Fibroblast of mammary gland (primary cell): ENCODE results near the gene TPMT.

Experiments used
- DNase-seq: peaks from one replicate; pipeline ENCODE4 v3.0.0-alpha.2; 2010; ENCODE audit warnings: low read depth
- H3K4me3 ChIP-seq: 2 replicates; pipeline ENCODE4 v1.5.1; 2011; ENCODE audit warnings: low read depth, mild to moderate bottlenecking, low read length, moderate library complexity; ENCODE audit not compliant: control insufficient read depth
- CTCF ChIP-seq: conservative IDR thresholded peaks from 2 replicates; pipeline ENCODE4 v1.5.1; 2011; ENCODE audit warnings: low read depth, low read length, inconsistent platforms; ENCODE audit not compliant: control insufficient read depth, insufficient read depth

Gene TPMT

GRCh38 chr6:18091382-18091781 lies 63.5 kb downstream of the TPMT start:
- no peak for TF ChIP-seq CTCF
- H3K4me3 ChIP-seq, result no peak overlapping the region
- DNase-seq, result no peak

DNA sequence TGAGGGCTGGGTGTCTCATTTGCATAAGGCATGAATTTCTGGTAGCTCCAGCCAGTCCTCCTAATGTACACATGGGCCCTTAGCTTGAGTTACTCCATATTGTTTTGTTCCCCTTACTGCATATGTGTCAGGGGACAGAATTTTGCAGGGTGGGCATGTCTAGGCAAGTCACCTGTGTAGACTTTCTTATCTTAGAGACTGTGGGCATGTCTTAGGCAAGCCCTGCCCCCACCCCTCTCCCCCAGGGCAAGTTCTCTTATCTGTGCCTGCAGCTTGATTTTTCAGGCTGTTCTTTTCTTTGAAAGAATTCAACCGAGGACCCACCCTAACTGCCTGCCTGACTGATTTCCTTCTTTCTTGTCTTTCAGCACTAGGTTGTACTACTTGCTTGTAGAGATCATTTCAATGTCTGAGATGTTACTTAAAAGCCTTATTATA lies 64.5 kb downstream of the TPMT start:
- DNase-seq, result no peak
- no peak overlapping the region for H3K4me3 ChIP-seq
- TF ChIP-seq CTCF, result no peak

DNA sequence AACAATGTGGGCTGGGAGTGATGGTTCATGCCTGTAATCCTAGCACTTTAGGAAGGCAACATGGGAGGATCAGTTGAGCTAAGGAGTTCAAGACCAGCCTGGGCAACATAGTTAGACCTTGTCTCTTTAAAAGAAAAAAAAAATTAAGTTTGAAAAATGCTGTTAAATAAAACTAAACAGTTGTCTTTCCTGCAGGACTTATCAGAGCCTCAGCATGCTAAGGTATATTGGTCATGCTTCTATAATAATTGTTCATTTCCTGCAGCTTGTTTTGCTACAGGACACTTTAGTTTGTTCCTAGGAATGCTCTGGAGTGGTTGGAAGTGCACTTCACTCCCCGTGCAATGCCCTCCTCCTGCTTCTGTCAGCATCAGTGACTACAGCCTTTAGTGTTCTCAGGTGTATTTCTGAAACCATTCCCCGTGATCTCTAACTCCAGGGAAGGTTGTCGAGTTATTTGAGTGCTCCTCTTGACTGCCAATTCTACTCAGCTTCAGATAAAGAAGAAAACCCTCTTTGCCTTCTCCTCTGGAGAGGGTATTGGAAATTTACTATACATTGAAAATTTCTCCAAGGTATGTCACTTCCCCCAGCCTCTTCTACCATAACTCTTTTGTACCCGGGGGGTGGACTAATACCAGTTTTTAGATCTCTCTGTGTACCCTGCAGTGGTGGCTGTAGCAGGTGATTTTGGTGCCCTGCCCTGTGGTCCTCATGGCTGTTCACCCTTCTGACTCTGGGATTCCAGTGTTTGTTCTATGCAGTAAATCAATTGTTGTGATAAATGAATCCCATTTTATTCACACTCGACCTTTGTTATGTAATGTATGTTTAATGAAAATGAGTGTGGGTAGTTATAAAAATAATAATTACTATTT lies 66.2 kb downstream of the TPMT start:
- no peak for TF ChIP-seq CTCF
- no peak overlapping the region for H3K4me3 ChIP-seq
- no peak for DNase-seq

- TF ChIP-seq CTCF, result no peak
- no peak for DNase-seq
- H3K4me3 ChIP-seq, result no peak overlapping the region
These were observed 67.3 kb downstream of the TPMT start for GRCh38 chr6:18087396-18088165.

DNA sequence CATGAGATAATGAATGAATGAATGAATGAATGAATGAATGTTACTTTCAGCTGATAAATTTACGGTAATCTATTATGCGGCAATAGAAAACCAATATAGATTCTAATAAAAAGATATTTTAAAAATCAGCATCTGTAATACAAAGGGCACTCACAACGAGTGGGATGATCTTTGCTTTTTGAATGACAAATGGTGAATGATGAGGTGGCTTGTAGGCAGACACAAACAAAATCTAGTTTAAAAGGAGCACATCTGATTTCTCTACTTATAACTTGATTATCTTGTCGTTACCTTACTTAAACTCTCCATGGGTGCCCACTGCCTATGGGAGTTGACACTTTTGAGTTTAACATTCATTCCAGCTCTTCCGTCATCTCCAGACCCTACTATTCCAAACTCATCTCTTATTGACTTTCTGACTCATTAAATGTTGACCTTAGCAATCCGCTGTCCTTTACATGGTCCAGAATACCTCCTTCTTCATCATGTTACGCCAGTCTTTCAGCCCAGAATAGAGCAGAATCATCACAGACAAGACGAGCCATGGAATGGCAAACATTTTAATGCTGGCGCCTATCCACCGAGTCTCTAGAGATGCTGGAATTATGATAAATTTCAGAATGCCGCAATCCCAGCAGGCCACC lies 73.7 kb downstream of the TPMT start:
- TF ChIP-seq CTCF, result no peak
- DNase-seq, result no peak
- H3K4me3 ChIP-seq, result no peak overlapping the region

- no peak for TF ChIP-seq CTCF
- H3K4me3 ChIP-seq, result no peak overlapping the region
- no peak for DNase-seq
These were observed 74.3 kb downstream of the TPMT start for GRCh38 chr6:18080544-18080943.
